DMS114 treated with DMSO at 0.1 percent for 48 hours (cell line): ENCODE data around the gene SAMD7.
A peak's percentile ranks its signal among the peaks of the same experiment; 100 is the strongest.

Experiments
- DNase-seq: peaks from one replicate; lab custom pipeline; 2025; ENCODE audit not compliant: unreplicated experiment; lab: John Stamatoyannopoulos, UW

Gene SAMD7

DNA sequence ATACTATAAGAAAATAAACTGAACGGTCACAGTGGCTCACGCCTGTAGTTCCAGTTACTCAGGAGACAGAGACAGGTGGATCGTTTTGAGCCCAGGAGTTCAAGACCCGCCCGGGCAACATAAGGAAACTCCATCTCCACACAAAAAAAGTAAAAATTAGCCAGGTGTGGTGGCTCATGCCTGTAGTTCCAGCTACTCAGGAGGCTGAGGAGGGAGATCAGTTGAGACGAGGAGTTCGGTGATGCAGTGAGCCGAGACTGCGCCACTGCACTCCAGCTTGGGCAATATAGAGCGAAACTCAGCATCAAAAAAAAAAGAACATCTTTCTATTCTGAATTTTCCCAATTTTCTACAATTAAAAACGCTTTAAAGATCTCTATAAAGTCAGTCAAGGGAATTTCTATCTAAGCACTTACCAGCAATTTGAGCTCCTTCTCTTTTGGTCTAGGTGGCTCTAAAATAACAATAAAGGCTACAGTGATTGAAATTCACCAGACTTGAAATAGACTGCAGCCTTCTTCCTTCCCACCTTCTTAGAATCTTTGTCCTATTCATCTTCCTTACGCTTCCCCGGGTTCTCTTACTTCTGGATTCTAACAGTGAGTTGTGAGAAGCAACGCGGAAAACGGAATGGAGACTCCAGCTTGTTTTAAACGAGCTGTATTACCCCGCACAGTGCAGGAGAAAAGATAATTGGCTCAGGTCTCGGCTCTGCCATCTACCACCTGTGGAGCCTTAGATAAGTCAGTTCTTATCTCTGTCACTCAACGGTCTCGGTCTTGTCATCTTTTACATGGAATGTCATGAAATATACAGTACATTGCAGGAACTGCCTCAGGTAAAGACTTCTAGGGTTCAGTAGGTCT, 54.4 kb downstream of the SAMD7 start:
- no peak for DNase-seq

DNA sequence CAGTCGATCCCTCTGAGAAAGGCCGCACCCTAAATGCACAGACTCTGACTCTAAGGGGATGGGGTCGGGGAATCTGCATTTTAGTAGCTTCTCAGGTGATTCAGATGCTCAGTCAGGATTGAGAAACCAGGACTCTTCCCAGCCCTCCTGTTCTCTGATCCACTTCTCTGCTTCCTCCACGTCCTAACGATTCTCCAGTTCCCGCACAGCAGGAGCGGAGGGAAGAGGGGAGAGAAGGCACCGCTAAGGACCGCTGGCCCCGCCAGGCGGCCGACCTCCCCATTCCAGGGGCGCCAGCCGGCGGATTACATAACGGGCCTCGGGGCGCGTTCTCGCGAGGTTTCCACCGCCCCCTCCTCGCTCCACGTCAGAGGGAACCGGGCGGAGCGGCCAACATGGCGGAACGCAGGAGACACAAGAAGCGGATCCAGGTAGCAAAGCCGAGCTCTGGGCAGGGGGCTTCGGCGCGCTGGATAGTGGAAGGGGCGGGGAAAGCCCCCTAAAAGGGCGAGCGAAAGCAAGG, 55.1 kb downstream of the SAMD7 start, which contains the start of gene SEC62:
Gene SEC62, plus strand, starts transcription at position 380 of the 523 bp plus-strand sequence. Its CDS starts 16 bp downstream, at position 396.
- DNase-seq = peak; percentile 77

DNA sequence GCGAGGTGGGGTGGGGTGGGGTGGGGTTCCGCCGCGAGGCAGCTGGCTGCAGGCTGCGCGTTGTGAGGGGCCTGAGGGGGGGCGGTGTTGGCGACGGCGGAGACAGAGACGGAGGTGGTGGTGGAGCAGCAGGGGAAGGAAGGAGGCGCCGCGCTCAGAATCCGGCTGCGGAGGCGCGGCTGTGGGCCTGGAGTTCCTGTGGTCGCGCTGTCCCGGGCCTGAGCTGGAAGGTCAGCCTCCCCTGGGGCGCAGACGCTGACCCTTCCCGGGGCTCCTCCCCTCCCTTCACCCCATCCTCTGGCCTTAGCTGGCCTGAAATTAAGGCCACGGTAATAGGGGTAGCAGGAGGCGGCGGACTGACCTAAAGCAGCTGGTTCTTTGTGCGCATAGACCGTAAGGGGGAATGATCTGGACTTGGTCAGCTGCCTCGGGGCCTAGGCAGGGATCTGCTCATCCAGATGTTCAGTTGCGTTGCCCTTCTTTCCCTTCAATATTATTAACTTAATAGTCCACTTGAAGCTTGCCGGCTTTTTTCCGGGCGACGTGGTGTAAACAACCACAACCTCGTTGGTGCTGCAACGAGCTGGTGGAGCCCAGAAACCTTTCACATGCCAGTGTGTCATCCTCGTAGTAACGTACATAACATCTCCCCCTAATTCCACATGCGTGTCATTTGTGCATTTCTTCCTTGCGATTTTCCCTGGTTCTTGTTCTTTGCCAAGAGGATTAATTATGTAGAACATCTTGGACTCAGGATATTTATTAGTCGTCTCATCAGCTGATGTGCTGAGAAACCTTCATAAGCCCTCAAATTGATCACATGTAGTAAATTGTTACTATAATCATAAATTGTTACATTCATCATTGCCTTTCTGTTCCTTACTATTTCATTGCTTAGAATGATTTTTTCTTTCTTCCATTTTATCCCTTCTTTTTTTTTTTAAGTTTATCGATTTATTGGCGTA, 55.9 kb downstream of the SAMD7 start:
- DNase-seq = peak; percentile 16

DNA sequence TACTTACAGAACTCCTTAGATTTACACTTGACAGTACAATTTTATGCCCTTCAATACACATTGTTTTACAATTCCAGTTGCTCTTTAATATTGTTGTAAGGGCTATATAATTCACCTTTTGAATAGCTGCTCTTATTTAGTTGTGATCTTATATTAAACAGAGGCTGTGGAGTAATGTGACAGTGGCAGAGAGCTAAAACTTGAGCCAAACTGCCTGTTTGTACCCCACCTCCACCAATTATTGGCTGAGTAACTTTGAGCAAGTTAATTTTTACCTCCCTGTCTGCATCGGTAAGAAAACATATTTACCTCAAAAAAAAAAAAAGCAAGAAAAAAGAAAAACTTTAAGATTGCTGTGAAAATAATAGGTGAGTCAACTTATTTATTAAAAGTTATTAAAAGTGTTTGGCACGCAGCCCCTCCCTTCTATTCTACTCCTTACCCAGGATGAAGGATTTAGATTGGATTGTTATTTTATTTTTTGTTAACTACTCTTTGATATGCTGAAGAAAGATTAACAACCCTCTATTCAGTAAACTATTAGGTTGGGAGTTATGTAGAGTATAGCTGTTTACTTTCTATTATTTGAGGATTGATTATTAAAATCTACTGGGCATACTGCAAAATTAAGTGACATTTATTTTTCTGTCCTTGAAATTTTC, 57.0 kb downstream of the SAMD7 start:
- no peak for DNase-seq

DNA sequence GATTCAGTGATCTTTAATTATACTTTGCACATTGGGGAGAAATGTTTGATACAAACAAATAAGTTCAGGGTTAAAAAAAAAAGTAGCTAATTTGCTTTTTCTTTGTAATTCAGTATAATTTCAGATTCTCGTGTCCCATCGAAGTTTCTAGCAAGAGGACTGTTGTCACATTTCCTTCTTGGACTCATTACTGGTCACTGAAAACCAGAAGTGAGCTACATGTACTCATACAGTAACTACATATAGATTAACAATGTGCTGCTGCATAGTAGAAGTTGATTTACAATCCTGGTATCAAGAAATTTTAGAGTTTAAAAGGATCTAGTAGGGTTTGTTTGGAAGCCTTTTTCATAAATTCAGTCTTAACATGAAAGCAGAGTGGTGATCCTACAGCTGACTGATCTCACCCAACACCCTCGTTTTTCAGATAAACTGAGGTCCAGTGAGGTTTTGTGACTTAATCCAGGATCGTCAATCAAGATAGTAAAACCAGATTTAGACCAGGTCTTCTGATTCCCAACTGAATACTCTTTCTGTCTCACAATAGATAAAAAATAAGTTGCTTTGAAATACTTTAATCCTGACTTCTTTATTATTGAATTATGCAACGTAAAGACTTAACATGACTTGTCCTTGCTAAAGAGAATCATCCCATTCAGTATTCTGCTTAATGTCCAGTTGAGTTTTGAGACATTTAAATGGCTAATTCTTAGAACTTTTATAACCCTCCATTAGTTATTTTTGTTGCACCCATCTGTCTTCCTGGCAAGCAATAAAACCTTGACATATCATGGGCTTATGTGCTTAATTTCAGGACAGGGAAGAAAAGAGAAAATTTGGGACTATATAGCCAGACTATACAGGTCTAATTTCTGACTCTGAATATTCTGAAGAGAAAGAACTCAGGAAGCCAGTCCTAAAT, 58.1 kb downstream of the SAMD7 start:
- no peak for DNase-seq

DNA sequence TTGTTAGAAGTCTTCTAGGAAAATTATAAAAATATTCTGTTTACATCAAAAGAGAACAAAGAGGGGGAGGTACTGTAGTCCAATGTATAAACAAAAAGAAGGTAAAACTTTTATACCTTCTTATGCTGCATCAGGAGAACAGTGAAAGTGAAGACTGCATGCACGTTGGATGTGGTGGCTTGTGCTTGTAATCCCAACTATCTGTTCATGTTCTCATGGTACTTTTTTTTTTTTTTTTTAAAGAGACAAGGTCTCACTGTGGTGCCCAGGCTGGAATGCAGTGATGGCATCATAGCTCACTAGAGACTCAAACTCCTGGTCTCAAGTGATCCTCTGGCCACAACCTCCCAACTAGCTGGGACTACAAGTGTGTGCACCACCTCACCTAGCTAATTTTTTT, 59.5 kb downstream of the SAMD7 start:
- no peak for DNase-seq

DNA sequence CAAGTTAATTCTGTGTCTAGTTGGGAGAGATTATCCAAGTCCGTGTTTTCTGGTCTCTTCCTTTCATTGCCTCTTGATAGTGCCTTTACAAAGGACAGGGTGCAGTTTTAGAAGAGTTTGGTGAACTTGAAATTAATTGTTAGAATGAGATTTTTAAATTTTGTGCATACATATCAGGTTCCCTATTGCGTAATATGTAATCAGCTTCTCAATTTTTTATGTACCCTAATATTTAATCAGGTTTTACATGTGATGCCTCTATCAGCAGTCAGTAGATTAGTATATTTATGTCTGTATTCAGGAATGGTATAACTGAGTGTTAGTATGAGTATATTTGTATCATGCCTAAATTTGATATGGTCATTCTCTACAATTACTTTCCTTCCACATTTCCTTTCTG, 60.1 kb downstream of the SAMD7 start:
- no peak for DNase-seq

DNA sequence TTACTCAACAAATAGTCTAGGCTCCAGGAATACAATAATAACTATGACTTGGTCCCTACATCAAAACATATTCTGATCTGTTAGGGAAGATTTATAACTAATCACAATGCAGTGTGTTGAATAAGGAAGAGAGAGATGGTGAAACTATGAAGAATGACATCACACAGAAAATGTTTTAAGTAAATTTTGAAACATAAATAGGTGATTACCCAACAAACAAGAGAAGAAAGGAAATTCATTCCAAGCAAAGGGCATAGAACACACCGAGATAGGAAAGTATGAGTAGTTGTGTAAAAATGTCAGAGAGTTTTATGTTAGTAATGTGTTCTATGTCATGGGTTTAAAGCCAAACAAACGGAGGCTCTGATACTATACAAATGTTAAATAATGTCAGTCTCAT, 68.7 kb downstream of the SAMD7 start:
- no peak for DNase-seq

DNA sequence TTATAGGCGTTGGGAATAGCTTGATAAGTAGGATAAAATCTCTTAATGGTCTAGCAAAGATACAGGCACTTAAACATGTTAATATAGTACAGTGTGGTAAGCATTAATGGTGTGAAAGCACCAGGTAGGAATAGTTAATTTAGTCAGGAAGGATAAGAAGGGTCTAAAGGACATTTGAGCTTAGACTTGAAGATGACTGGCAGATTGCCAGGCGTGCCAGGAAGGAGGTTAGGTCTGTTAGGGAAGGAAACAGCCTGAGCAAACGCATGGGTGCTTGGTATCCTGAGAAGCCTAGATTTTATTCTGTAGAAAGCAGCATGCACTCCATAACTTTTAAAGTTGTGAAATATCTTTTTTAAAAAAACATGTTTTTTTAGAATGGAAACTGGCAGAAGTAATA, 72.9 kb downstream of the SAMD7 start:
- DNase-seq = no peak
